Right lobe of liver (tissue), 4 donors: Measurements from ENCODE around the gene LMBRD1.

Source experiments
- POLR2A ChIP-seq: fragments of 450-650 bp; IDR thresholded peaks from one replicate; pipeline ENCODE4 v1.6.1; 2017; ENCODE audit warnings: antibody characterized with exemption, mild to moderate bottlenecking
- TF ChIP-seq, protein P1 (sequence below), 4 donors: fragments of 200-600 bp in 3 of 4; fragments of 450-650 bp in 1 of 4; IDR thresholded peaks; one replicate each; pipeline versions ENCODE4 v1.5.1 to v1.8.0; 2016 to 2022; ENCODE audit warnings: antibody characterized with exemption in 4 of 4, mild to moderate bottlenecking in 2 of 4
- donor health status: DM: no; HTN: no; CAD: no.
- donor health status: DM: no; HTN: no; CAD: no.
- donor health status: DM: no; HTN: yes; CAD: no.

DNA sequence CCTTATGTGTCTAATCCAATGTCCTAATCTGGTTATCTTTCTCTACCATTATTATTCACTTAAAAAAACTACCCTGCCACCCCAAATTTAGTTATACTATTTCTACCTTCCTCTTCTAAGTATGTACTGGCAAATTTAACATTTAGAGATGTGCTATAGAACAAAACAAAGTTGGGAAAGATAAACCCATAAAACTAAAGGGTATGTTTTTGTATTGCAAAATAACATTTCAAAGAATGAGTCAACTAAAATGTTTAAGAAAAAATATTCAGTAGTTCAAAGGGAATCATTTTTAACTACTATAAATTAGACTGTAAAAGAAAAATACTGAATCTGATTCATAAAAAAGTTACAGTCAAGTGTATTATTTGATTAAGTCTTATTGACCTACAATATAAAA is 103.0 kb downstream of the LMBRD1 start:
- TF ChIP-seq, protein P1, sequence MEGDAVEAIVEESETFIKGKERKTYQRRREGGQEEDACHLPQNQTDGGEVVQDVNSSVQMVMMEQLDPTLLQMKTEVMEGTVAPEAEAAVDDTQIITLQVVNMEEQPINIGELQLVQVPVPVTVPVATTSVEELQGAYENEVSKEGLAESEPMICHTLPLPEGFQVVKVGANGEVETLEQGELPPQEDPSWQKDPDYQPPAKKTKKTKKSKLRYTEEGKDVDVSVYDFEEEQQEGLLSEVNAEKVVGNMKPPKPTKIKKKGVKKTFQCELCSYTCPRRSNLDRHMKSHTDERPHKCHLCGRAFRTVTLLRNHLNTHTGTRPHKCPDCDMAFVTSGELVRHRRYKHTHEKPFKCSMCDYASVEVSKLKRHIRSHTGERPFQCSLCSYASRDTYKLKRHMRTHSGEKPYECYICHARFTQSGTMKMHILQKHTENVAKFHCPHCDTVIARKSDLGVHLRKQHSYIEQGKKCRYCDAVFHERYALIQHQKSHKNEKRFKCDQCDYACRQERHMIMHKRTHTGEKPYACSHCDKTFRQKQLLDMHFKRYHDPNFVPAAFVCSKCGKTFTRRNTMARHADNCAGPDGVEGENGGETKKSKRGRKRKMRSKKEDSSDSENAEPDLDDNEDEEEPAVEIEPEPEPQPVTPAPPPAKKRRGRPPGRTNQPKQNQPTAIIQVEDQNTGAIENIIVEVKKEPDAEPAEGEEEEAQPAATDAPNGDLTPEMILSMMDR (IDR thresholded peaks at IDR 0.05) = no peak
- TF ChIP-seq POLR2A = no peak
